ENCODE data around the gene GLA. TPM values are rescaled to one million over a fixed set of nuclear protein-coding genes. Genes with fewer than 3 reads are reported as not detected.

GLA gene
- total and polyA plus RNA-seq, 9 of the 15 experiments (the other 6 are each of a cell fraction or from before 2014, with no cell fraction given) = 41.7 to 146 (median 73.8) TPM

DNA sequence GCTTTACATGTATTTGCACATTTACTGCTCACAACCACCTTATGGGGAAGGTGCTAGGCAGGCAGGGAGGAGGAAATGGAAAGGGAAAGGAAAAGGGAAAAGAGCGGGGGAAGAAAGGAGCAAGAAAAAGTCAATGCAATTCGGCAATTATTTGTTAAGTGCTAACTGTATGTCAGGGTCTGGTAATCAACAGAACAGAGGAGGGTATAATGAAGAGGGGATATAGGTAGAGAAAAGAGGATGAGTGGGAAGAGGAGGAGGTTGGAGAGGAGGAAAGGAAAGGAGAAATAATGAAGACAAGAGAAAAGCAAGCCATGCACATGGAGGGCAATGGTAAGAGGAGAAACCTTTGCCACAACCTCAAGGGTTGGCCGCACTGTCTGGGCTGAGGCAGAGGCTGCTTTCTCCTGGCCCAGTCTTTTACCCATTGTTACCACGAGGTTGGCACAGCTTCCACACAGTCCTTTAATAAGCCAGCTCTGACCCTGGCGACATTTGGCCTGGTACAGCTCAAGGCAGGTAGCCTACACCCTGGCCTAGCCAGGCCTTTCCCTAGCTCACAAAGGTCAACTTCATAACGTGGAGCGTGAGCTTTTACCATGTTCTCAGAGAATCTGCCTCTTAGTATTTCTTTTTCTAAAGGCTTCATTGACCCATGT is 22.6 kb downstream of the GLA start:
- FAIRE-seq = no peak
- peak overlapping the region; percentile 92 for H3K4me2 ChIP-seq (ENCODE audit: insufficient read depth, low read length)

More for the DNA sequence above, 22.6 kb downstream of the GLA start:
- Histone ChIP-seq H3K9ac (ENCODE audit: insufficient read depth in 1 of 2, low read depth in 2 of 2, low read length in 2 of 2) (peak overlapping the region; percentile 92 to 95), H3K9me3 (replicated peaks; ENCODE audit: control insufficient read depth, insufficient read depth, low read depth, low read length) (no peaks in the 10 kb centered on the region), H3K79me2 (ENCODE audit: control insufficient read depth, insufficient read depth, low read length) (peaks cover 68% of the 10 kb centered on the region), H3K27me3 (ENCODE audit: control insufficient read depth in 2 of 2, insufficient read depth in 2 of 2, low read length in 2 of 2) (no peaks in the 10 kb centered on the region), H3K36me3 (ENCODE audit: control insufficient read depth, insufficient read depth, low read length) (0 out of 3 replicates have a peak, but pooled peaks cover 3% of the 10 kb centered on the region), H3K4me1 (replicated peaks in 1 of 2; ENCODE audit: control insufficient read depth in 2 of 2, insufficient read depth in 2 of 2, low read length in 2 of 2) (peaks cover 4 to 17% of the 10 kb centered on the region in 2 experiments), H3K27ac (ENCODE audit: extremely low read depth, low read depth, low read length) (peak overlapping the region; percentile 92), H3K4me3 (peak overlapping the region; percentile 57), H4K20me1 (replicated peaks; ENCODE audit: control insufficient read depth, insufficient read depth, low read length) (no peaks in the 10 kb centered on the region), H2AFZ (ENCODE audit: low read depth, low read length) (peak overlapping the region; percentile 82), H3K9me1 (ENCODE audit: control insufficient read depth, insufficient read depth, low read length) (no peaks in the 10 kb centered on the region)
- 12% methylated on average over 5 of the region's 7 CpGs for WGBS (ENCODE audit: insufficient coverage, low coverage, missing lambda C conversion rate)
- ChIA-PET CTCF (ENCODE audit: low intra/inter-chr PET ratio) (no interaction called here), POLR2A (interaction anchor here (0.9 to 1.5 kb wide), 5 partner anchors 13 to 546 kb away, joined by 3 to 6 read pairs (median 3); partner anchors contain the start of gene ZMAT1)
- TF ChIP-seq TAF9B (IDR thresholded peaks at IDR 0.05; ENCODE audit: partially characterized antibody) (no peak), ZFX (CRISPR knock-in tag; IDR thresholded peaks at IDR 0.05) (peak; percentile 72), PML (IDR thresholded peaks at IDR 0.05; ENCODE audit: low read length) (no peak), LARP7 (IDR thresholded peaks at IDR 0.05) (peak; percentile 82; the same call in 1 of the 2 replicates), HDAC1 (IDR thresholded peaks at IDR 0.05) (peak in 1 of 2 experiments; percentile 31; a peak in 1 of 4 replicates), RBFOX2 (IDR thresholded peaks at IDR 0.05; ENCODE audit: low read depth, low read length) (peak; percentile 39; the same call in 1 of the 2 replicates), MCM5 (IDR thresholded peaks at IDR 0.05; ENCODE audit: low read depth) (no peak), TFAM (CRISPR knock-in tag; conservative IDR thresholded peaks at IDR 0.05) (no peak), ZC3H11A (IDR thresholded peaks at IDR 0.05; ENCODE audit: low read depth, low read length) (no peak), BHLHE40 (IDR thresholded peaks at IDR 0.05; ENCODE audit: low read length) (no peak), CXXC5 (CRISPR knock-in tag; IDR thresholded peaks at IDR 0.05) (no peak), CBX8 (IDR thresholded peaks at IDR 0.05; ENCODE audit: borderline replicate concordance, extremely low read depth, low read depth, low read length, poor library complexity, severe bottlenecking) (no peak), KDM4B (IDR thresholded peaks at IDR 0.05; ENCODE audit: borderline replicate concordance in 2 of 2, low read depth in 1 of 2) (no peak)
- TF ChIP-seq, protein P1, sequence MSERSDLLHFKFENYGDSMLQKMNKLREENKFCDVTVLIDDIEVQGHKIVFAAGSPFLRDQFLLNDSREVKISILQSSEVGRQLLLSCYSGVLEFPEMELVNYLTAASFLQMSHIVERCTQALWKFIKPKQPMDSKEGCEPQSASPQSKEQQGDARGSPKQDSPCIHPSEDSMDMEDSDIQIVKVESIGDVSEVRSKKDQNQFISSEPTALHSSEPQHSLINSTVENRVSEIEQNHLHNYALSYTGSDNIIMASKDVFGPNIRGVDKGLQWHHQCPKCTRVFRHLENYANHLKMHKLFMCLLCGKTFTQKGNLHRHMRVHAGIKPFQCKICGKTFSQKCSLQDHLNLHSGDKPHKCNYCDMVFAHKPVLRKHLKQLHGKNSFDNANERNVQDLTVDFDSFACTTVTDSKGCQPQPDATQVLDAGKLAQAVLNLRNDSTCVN (CRISPR knock-in tag; IDR thresholded peaks at IDR 0.05) = no peak
- TF ChIP-seq, protein P2, sequence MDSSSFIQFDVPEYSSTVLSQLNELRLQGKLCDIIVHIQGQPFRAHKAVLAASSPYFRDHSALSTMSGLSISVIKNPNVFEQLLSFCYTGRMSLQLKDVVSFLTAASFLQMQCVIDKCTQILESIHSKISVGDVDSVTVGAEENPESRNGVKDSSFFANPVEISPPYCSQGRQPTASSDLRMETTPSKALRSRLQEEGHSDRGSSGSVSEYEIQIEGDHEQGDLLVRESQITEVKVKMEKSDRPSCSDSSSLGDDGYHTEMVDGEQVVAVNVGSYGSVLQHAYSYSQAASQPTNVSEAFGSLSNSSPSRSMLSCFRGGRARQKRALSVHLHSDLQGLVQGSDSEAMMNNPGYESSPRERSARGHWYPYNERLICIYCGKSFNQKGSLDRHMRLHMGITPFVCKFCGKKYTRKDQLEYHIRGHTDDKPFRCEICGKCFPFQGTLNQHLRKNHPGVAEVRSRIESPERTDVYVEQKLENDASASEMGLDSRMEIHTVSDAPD (CRISPR knock-in tag; IDR thresholded peaks at IDR 0.05) = no peak
- TF ChIP-seq, protein P3, sequence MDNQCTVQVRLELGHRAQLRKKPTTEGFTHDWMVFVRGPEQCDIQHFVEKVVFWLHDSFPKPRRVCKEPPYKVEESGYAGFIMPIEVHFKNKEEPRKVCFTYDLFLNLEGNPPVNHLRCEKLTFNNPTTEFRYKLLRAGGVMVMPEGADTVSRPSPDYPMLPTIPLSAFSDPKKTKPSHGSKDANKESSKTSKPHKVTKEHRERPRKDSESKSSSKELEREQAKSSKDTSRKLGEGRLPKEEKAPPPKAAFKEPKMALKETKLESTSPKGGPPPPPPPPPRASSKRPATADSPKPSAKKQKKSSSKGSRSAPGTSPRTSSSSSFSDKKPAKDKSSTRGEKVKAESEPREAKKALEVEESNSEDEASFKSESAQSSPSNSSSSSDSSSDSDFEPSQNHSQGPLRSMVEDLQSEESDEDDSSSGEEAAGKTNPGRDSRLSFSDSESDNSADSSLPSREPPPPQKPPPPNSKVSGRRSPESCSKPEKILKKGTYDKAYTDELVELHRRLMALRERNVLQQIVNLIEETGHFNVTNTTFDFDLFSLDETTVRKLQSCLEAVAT (IDR thresholded peaks at IDR 0.05) = peak; percentile 38 to 78; a peak in 2 of 4 replicates
- no peak for DNase-seq (ENCODE audit: extremely low read depth in 1 of 4, low spot score in 3 of 4)
- in situ Hi-C loops (cut with MboI) = no loop called here
- intact Hi-C loops (cut with micrococcal nuclease) = no loop called here
- peak; percentile 14 for ATAC-seq
- BruUV-seq (replicated peaks) = no TSS peak

Data from K562 (cell line).